HG03571 (cell line): ENCODE data around the gene CFAP73.
"Not testable (repeated sequence)": the region's sequence is repeated elsewhere in the genome, so short reads cannot be mapped to it uniquely, and the experiment has no call there.

ENCODE experiments used
- ATAC-seq: cut with Tn5 transposase; IDR thresholded peaks from one replicate; pipeline ENCODE4 v1.9.1; 2021; ENCODE audit not compliant: unreplicated experiment

The CFAP73 gene

DNA sequence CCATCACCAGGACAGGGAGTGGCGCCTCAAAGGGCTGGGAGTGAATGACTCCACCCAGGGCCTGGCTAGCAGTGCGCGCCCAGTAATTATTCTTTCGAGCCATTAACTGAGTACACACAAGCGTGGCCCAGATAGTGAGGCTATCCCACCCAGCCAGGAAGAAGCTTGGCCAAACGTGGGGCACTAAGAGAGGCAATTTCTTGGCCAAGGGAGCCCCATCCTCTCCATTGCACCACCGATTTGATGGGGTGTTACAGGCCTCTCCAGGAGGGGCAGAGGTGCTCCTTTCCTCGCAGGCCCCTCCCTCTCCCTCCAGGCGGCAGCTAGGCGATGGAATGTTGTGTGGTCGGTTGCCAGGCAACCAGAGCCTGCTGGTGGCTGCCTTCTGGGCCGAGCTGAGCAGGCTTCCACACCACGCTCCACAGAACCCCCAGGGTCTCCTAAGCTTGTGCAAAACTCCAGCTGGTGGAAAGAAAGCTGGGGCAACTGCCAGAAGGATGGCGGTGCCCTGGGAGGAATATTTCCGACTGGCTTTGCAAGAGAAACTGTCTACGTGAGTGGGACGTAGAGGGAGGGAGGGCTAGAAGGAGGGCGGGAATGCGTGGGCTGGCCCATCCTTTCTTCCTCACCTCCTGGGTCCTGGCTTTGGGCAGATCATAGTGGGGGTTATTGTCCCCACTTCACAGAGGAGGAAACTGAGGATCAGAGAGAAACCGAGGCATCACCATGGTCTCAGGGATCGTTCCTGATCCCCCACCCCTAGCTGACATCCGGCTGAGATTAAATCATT lies at the start of gene CFAP73:
TSS of gene CFAP73 (plus strand) at position 364 of the 790 bp plus-strand sequence. CDS start at position 498, 134 bp downstream.
- ATAC-seq, result no peak

- ATAC-seq, result no peak
Measured at GRCh38 chr12:113099764-113100163, 49.8 kb upstream of the CFAP73 start.

DNA sequence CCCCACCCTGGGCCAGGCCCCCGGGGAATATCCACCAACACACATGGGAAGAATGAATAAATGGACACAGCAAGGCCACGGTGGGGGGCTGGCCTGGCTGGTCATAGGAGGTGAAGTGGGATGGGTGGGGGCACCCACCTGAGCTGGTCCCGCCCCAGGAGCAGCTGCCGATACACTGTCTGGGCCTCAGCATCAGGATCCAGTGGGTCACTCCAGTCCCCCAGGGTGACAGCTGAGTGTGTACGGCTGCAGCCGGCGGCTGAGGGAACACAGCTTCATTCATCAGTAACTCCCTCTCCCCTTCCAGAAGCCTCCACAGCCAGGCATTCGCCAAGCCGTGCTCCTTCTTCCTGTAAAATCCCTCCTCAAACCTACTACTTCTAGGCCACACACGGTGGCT lies 47.8 kb upstream of the CFAP73 start:
- ATAC-seq, result no peak

DNA sequence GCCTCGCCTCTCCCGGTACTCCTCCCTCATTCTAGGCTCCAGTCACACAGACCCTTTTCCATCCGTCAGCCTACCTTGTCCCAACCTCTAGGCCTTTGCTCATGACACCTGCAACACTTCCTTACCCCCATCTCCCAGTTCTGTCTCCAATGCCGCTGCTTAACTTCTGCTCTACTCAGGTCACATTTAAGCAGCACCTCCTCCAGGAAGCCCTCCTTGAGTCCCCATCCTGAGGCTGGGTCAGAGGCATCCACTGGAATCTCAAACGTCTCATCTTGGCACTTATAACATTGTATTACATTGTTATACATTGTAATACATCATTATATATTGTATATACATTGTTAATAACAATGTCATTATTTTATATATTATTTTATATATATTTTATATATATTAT lies 46.7 kb upstream of the CFAP73 start:
- ATAC-seq, result no peak

GRCh38 chr12:113103756-113104450 lies 45.6 kb upstream of the CFAP73 start:
- no peak for ATAC-seq

DNA sequence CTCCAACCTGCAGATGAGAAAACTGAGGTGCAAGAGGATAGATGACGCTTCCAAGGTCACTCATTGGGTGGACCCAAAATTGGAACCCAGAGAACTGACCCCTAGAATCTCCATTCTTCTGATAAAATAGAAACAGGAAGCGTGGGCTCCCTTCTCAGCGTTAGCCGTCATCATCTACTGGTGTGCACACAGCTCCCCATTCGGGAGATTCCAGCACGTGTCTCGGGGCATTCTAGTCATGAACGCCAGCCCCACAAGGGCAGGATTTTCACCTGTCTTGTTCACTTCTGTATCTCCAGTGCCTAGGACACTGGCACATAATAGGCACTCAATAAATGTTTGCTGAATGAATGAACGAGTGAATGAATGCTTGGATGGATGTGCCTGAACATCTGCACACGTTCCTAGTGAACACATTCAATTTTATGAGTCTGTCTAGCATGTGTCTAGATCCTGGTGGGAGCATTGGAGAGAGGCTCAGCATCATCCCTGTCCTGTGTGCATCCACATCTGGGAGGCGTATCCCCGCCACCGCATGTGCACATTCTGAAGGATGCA lies 44.5 kb upstream of the CFAP73 start:
- no peak for ATAC-seq

DNA sequence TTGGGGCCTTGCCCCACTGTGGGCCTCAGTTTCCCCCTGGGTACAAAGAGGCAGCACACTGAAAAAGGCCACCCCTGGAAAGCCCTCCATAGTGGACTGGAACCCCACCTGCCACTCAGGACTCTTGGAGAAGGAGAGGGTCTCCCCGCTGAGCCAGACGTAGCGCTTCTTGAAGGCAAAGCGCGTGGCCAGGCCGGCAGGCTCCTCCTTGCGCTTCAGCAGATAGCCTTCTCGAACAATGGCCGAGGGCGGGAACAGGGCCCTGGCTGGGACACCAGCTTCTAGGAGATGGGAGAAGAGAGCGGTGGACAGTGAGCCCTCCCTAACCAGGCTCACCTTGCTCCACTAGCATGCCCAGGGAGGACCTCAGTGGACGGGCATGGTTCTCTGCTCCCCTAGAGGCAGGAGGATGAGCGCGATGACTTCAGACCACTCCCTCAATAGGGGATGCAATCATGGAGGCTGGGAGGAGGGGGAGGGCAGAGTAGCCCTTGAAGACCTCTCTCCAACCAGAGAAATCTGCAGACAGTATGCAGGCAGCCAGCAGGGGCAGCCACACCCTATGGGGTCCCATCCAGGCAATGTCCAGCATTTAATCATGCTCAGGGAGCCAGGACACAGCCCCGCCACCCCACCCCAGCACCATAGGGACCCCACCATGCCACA lies 43.8 kb upstream of the CFAP73 start:
- ATAC-seq, result no peak

DNA sequence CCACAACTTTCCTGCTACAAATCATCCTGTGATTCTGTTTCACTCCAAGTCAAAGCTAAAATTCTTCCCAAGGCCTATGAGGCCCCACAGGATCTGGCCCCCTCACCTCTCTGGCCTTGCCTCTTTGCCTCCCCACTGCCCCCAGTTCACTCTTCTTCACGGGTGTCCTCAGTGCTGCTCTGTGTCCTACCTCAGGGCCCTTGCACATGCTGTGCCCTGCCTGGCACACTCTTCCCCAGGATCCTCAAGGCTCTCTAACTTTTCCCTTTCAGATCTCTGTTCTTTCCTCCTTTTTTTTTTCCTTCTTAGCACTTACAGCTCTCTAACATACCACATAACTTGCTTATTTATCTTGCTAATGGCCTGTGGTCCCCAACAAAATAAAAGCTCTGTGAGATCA lies 43.2 kb upstream of the CFAP73 start:
- no peak for ATAC-seq

DNA sequence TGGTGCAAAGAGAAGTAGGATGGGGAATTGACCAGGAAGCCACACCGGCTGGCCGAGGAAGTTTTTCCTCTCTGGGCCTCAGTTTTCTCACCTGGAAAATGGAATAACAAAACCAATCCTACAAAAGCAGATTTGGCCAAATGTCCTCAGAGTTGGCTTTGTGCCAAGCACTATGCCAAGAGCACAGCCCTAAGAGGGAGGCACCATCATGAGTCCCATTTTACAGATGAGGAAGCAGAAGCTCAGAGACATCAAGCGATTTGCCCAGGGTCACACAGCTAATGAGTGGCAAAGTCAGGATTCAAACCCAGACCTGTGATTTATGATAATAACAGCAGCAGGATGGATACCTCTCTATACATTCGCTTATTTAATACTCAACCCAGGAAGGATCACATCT lies 41.2 kb upstream of the CFAP73 start:
- ATAC-seq, result no peak

- ATAC-seq, result no peak
Measured at GRCh38 chr12:113109360-113109759, 40.2 kb upstream of the CFAP73 start.

- ATAC-seq, result no peak
Measured at GRCh38 chr12:113109872-113110599, 39.5 kb upstream of the CFAP73 start.

GRCh38 chr12:113111247-113111646 lies 38.3 kb upstream of the CFAP73 start:
- ATAC-seq, result no peak

DNA sequence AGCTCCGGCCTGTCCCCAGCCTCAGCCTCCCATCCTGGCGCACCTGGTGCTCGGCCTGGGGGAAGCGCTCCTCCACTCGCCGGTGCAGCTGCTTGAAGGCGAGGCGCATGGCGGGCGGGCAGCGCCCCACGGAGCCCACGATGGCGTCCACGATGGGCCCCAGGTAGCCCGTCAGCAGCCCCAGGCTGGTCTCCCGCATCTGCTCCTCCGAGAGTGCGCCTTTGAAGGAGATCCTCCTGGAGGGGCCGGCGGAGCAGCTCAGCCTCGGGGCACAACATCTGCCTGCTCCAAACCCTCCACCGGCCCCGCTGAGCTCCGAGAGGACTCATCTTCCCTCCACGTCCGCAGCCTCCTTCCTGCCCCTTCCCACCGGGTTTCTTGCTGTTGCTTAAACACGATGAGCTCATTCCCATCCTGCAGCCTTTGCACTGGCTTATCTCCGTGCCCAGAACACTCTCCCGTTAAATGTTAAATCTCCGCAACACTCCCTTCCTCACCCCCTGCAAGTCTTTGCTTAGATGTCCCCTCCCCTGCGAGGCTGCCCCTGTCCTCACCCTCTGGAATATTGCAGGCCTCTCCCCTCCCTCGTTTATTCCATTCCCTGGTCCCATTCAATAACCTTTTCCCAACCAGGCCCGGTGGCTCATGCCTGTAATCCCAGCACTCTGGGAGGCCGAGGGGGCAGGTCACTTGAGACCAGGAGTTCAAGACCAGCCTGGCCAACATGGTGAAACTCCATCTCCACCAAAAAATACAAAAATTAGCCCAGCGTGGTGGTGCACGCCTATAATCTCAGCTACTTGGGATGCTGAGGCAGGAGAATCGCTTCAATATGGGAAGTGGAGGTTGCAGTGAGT lies 37.3 kb upstream of the CFAP73 start:
- no peak for ATAC-seq

DNA sequence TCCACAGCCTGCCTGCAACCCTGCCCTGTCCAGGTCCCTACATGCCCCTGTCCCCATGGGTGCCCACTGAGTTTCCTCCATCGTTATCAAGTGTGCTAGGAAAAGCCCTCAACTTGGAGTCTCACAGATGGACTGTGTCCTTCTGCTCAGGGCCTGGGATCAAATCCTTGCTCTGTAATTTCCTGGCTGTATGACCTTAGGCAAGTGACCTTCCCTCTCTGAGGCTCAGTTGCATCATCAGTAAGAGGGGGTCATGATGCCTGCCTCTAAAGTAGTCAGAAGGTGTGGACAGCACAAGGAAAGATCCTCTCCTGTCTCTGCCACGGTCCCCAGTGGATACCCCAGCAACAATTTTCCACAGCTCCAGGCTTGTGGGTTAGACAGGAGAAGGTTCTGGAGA lies 36.1 kb upstream of the CFAP73 start:
- no peak for ATAC-seq

DNA sequence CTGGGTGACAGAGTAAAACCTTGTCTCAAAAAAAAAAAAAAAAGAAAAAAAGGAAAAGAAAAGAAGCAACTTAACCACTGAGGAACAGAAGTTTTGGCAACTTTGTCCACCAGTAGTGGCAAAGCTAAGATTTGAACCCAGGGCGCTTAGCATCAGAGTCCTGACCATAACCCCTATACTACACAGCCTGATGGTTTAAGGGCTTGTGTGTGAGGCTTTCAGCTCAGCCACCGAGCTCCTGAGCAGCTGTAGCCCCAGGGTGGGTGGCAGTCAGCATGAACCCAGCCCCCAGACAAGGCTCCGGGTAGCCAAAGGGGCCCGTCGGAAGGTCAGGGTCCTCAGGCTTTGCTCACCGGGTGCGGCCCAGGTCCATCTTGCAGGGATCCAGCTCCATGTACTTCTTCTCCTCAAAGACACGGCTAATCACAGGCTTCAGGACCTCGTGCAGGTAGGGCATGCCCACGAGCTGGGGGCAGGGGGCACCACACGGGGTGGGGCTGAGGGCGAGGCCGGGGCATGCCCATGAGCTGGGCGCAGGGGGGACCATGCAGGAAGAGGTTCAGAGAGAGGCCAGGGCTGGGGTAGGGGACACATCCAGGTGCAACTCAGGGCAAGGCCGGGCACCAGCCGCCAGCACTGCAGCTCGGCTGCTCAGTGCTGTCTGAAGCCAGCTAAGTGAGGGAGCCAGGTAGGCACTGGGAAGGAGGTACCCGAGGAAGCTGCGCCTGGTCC lies 34.9 kb upstream of the CFAP73 start:
- no peak for ATAC-seq

DNA sequence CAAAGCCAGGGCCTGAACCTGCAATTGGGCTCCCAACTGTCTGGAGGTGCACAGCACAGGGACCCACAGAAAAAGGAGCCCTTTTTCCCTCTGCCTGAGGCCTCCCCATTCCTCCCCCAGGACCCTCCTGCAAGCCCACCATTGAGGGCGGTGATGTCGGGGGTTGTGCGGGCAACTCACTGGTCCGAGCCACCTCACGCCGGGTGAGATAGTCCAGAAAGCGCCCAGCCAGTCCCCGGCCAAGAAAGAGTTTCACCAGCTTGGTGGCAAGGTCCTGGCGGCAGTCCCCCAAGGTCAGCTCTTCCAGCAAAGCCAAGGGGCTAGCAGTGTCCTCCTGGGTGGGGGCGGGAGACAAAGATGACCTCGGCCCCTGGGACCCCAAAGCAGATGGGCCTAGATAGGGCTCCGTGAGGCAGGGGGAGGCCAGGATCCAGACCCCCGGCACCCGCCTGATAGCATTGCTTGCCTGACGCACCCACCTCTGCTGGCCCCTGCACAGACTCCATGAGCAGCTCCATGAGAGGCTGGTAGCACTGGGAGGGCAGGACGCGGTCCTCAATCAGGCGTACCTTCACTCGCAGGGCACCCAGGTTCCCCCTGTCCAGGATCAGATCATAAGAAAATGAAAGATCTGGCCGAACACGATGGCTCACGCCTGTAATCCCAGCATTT lies 33.9 kb upstream of the CFAP73 start:
- no peak for ATAC-seq

DNA sequence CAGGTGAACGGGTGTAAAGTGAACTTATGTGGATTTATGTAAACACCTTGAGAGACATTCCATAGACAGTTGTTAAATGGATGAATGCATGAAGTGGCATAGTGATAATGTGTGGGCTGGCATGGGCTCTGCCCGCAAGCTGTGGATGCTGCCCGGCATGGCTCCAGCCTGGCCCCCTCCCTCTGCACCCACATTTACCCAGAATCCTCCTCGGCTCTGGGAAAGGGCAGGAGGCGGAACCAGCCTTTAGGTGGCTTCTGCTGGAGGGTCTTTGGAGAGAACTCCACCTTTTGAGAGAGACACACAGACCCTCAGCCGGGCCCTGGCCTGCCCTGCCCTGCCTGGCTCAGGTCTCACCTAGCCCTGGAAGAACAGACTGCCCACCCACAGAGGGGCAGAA lies 32.6 kb upstream of the CFAP73 start:
- no peak for ATAC-seq

DNA sequence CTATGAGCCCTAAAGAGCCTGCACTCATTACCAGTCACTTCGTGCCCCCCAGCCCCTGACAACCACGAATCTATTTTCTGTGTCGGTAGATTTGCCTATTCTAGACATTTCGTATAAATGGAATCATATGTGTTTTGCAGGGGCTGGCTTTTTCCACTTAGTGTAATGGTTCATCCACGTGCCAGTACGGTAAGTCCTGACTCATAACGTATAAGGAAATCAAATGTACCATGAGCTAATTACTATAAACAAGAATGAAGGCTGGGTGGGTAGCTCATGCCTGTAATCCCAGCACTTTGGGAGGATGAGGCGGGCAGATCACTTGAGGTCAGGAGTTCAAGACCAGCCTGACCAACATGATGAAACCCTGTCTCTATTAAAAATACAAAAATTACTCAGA lies 31.8 kb upstream of the CFAP73 start:
- ATAC-seq, result not testable (repeated sequence)

- ATAC-seq, result no peak
Measured at GRCh38 chr12:113118142-113118541, 31.4 kb upstream of the CFAP73 start.
